Measurements from ENCODE around the gene TRIM56.
"Not testable (repeated sequence)": the region's sequence is repeated elsewhere in the genome, so short reads cannot be mapped to it uniquely, and the experiment has no call there.

The TRIM56 gene

GRCh38 chr7:101129603-101130117, 44.4 kb downstream of the TRIM56 start:
- DNase-seq (ENCODE audit: low read depth, low spot score) = no peak

- not testable (repeated sequence) for DNase-seq (ENCODE audit: low read depth, low spot score)
These were observed 47.6 kb downstream of the TRIM56 start for GRCh38 chr7:101132626-101133600.

- no peak for DNase-seq (ENCODE audit: low read depth, low spot score)
These were observed 48.5 kb downstream of the TRIM56 start for GRCh38 chr7:101133621-101134398.

- DNase-seq (ENCODE audit: low read depth, low spot score) = no peak
These were observed 49.2 kb downstream of the TRIM56 start for GRCh38 chr7:101134399-101134980.

GRCh38 chr7:101137651-101138212, 52.5 kb downstream of the TRIM56 start:
- DNase-seq (ENCODE audit: low read depth, low spot score) = no peak

- peak; percentile 91 for DNase-seq (ENCODE audit: low read depth, low spot score)
These were observed 53.1 kb downstream of the TRIM56 start for GRCh38 chr7:101138213-101138870.

GRCh38 chr7:101140339-101140699, 55.0 kb downstream of the TRIM56 start:
- no peak for DNase-seq (ENCODE audit: low read depth, low spot score)

- no peak for DNase-seq (ENCODE audit: low read depth, low spot score)
These were observed 55.6 kb downstream of the TRIM56 start for GRCh38 chr7:101140746-101141382.
